ENCODE results near the gene SHC1. TPM values are rescaled to one million over a fixed set of nuclear protein-coding genes. Genes with fewer than 3 reads are reported as not detected.

SHC1 gene
- total and polyA plus RNA-seq, 4 donors = 26.4 to 99.2 (median 37.8) TPM

DNA sequence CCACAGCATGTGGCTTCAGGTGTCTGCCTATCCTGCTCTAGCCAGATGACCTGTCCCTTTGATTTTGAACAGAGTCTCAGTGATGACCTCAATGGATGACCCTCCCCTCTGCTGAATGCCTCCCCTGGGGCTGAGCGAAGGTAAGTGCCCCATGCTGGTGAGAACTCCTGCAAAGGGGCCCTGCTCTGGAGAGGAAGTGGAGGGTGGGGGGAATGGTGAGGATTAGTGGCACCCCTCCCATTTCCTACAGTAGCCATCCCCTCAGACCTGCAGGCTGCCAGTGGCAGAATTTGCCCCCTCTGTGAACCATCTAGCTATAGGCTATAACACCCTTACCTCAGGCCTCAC is 30.4 kb downstream of the SHC1 start:
- no peak overlapping the region for H3K4me3 ChIP-seq (ENCODE audit: low read depth, low read length)
- WGBS (ENCODE audit: insufficient coverage) = no CpG with 5 or more reads among the region's 1 CpG
- no peaks in the 10 kb centered on the region for H3K27me3 ChIP-seq (ENCODE audit: control insufficient read depth, insufficient read depth, low read length)
- DNase-seq (ENCODE audit: low read depth in 4 of 6, low spot score in 6 of 6) = no peak
- H3K4me1 ChIP-seq (ENCODE audit: control insufficient read depth, insufficient read depth, low read length) = peaks cover 62% of the 10 kb centered on the region
- no peak overlapping the region for H3K27ac ChIP-seq (ENCODE audit: low read depth, low read length)
- H3K9me3 ChIP-seq (ENCODE audit: control insufficient read depth, insufficient read depth, low read length) = no peaks in the 10 kb centered on the region
- peaks cover 5% of the 10 kb centered on the region for H3K36me3 ChIP-seq (ENCODE audit: control insufficient read depth, insufficient read depth, low read length)

DNA sequence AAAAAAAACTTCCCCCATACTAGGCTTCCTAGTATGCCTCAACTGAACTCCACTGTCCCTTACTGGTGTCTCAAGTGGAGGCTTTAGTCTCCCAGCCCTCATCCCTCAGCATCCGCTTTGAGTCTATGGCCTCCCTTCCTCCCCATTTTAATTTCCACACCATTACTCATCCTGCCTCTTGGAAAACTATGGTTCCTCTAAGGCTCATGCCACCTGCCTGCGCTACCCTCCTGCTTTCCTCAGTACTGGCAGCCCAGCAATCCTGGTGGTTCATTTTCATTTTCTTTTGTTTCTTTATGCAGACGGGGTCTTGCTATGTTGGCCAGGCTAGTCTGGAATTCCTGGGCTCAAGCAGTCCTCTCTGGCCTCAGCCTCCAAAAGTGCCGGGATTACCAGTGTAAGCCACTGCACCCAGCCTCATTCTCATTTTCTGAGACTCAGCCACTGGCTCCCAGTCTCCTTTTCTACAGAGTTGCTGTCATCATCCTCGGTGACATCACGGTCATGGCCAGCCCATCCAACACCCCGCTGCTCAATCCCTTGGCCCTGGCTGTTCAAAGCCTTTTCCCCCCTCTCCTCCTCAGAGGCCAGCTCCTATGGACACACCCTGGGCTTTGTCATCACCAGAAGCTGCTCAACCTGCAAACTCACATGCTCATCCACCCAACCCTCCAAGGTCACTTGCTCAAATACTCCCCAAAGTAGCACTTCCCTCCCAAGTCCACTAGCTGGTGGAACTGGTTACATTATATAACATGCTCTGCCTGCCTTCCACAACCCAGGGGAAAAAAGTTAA is 31.7 kb downstream of the SHC1 start:
- Histone ChIP-seq H3K4me3 (ENCODE audit: low read depth, low read length) (no peak overlapping the region), H3K36me3 (ENCODE audit: control insufficient read depth, insufficient read depth, low read length) (no peaks in the 10 kb centered on the region), H3K9me3 (ENCODE audit: control insufficient read depth, insufficient read depth, low read length) (no peaks in the 10 kb centered on the region), H3K27ac (ENCODE audit: low read depth, low read length) (no peak overlapping the region), H3K4me1 (ENCODE audit: control insufficient read depth, insufficient read depth, low read length) (peaks cover 49% of the 10 kb centered on the region), H3K27me3 (ENCODE audit: control insufficient read depth, insufficient read depth, low read length) (no peaks in the 10 kb centered on the region)
- 96% methylated on average over 7 of the region's 7 CpGs for WGBS (ENCODE audit: insufficient coverage)
- DNase-seq (ENCODE audit: low read depth in 4 of 6, low spot score in 6 of 6) = no peak

DNA sequence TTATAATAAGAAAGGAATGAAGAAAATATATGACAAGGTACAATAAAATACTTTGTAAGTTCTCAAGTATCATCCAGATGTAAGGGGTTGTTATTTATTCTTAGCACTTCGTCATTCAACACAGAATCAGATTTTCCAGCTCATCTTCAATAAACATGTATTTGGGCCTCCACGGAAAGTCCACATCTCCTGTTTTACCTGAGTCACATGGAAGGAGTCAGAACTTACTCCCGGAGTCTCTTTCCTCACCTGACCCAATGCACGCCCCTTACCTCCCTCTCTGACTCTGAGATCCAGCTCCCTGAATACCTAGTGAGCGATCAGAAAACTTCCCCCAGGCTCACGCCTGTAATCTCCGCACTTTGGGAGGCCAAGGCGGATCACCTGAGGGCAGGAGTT is 32.6 kb downstream of the SHC1 start:
- H3K9me3 ChIP-seq (ENCODE audit: control insufficient read depth, insufficient read depth, low read length) = no peaks in the 10 kb centered on the region
- H3K4me1 ChIP-seq (ENCODE audit: control insufficient read depth, insufficient read depth, low read length) = peaks cover 47% of the 10 kb centered on the region
- 94% methylated on average over 7 of the region's 8 CpGs for WGBS (ENCODE audit: insufficient coverage)
- H3K27ac ChIP-seq (ENCODE audit: low read depth, low read length) = peak overlapping the region; percentile 99
- peak overlapping the region; percentile 99 for H3K4me3 ChIP-seq (ENCODE audit: low read depth, low read length)
- no peaks in the 10 kb centered on the region for H3K36me3 ChIP-seq (ENCODE audit: control insufficient read depth, insufficient read depth, low read length)
- no peak for DNase-seq (ENCODE audit: low read depth in 4 of 6, low spot score in 6 of 6)
- H3K27me3 ChIP-seq (ENCODE audit: control insufficient read depth, insufficient read depth, low read length) = no peaks in the 10 kb centered on the region

DNA sequence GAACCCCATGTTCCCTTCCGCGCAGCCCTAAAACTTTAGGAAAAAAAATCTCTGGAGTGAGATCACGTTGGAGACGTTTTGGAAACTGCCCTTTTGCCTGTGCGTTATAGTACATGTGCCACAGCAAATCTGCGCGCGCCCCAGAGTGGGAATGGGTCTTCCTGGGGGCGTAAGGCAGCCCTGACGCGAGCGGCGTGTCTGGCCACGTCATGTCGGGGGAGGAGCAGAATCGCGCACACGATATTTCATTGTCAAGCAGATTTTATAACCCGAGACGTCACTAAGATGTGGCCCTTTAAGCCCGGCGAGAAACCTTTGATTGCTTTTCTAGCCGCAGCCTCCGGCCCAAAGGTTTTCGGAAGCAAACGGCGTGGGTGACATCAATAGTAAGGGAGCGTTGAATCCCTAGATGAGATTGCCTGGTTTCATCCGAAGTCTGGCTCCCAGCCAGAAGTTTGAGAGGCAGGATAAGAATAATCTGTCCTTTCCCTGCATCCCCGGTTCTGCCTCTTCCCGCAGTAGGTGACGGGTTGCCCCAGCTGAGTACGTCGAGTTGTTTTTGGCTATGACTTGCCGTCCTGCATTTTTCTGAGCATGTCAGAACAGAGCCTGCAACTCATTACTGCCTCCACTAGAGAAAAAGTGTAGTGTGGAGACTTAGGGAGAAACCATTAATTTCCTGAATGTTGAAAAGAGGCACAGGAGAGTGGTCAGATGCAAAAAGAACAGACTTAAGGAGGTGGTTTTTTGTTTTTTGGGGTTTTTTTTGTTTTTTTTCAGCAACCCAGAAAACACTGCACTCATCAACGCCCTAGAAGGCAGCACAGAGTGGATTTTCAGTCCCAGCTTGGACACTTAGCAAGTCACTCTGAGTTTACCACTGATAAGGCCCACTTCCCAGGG is 33.2 kb downstream of the SHC1 start:
- Histone ChIP-seq H3K9me3 (ENCODE audit: control insufficient read depth, insufficient read depth, low read length) (no peaks in the 10 kb centered on the region), H3K36me3 (ENCODE audit: control insufficient read depth, insufficient read depth, low read length) (no peaks in the 10 kb centered on the region), H3K27ac (ENCODE audit: low read depth, low read length) (peak overlapping the region; percentile 99), H3K4me1 (ENCODE audit: control insufficient read depth, insufficient read depth, low read length) (peaks cover 43% of the 10 kb centered on the region), H3K27me3 (ENCODE audit: control insufficient read depth, insufficient read depth, low read length) (no peaks in the 10 kb centered on the region), H3K4me3 (ENCODE audit: low read depth, low read length) (peak overlapping the region; percentile 99)
- peak; percentile 91 to 99 (median 95) for DNase-seq (ENCODE audit: low read depth in 4 of 6, low spot score in 6 of 6)
- WGBS (ENCODE audit: insufficient coverage) = 0% methylated on average over 34 of the region's 36 CpGs

DNA sequence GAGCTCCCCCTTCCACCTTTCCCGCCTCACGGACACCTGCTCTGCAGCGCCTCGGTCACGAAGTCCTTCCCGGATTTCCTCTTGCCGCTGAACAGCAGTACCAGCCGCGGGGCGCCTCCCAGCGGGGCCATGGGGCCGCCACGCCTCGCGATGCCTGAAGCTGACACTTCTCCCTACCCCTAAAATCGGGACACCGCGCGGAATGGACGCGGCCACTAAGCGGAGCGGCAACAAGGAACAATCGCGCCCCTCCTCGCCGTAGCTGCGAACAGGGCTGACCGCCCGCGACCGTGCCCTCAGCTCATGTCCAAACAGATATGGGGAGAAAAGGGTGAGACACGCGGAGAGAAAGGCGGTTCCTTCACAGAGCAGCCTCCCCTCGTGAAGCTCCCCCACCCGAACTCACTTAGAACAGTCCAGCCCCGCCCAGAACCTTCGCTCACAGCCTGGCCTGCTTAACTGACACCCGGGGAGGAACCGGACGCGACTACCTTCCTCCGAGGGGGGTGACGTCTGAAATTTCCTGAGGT is 33.9 kb downstream of the SHC1 start, which contains the start of gene PMVK:
Gene PMVK, minus strand, starts transcription at position 165 of the 530 bp plus-strand sequence. Its CDS starts 34 bp downstream, at position 131.
- Histone ChIP-seq H3K27ac (ENCODE audit: low read depth, low read length) (peak within 1 kb of the TSS; percentile 99), H3K4me3 (ENCODE audit: low read depth, low read length) (peak within 1 kb of the TSS; percentile 99), H3K9me3 (ENCODE audit: control insufficient read depth, insufficient read depth, low read length) (no peaks in the 10 kb centered on the region), H3K4me1 (ENCODE audit: control insufficient read depth, insufficient read depth, low read length) (peaks cover 35% of the 10 kb centered on the region), H3K27me3 (ENCODE audit: control insufficient read depth, insufficient read depth, low read length) (no peaks in the 10 kb centered on the region), H3K36me3 (ENCODE audit: control insufficient read depth, insufficient read depth, low read length) (peaks cover 5% of the 10 kb centered on the region)
- DNase-seq (ENCODE audit: low read depth in 4 of 6, low spot score in 6 of 6) = peak; percentile 91 to 99 (median 94)
- 0% methylated on average over 43 of the region's 45 CpGs for WGBS (ENCODE audit: insufficient coverage)

DNA sequence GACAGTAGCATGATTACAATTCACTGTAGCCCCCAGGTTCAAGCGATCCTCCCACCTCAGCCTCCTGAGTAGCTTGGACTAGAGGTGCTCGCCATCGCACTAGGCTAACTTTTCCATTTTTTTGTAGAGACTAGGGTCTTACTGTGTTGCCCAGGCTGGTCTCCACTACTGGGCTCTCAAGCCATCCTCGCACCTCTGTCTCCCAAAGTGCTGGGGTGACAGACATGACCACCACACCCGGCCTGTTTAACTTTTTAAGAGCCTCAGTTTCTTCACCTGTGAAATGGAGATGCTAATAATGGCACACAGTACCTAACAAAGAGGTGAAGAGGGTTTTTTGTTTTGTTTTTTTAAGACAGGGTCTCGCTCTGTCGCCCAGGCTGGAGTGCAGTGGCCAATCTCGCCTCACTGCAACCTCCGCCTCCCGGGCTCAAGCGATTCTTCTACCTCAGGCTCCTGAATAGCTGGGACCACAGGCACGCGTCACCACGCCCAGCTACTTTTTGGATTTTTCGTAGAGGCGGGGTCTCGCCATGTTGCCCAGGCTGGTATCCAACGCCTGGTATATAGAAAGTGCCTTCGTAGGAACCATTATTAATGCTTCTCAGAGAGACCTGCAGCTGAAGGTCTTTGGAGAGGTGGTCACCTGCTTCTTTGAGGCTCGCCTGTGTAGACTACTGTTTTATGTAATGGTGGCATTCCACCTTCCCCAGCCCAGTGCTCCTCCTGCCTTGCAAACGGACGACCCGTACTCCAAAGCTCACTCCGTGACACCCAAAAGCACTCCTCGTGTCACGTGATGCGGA is 34.6 kb downstream of the SHC1 start:
- Histone ChIP-seq H3K4me1 (ENCODE audit: control insufficient read depth, insufficient read depth, low read length) (peaks cover 29% of the 10 kb centered on the region), H3K4me3 (ENCODE audit: low read depth, low read length) (peak overlapping the region; percentile 99), H3K27ac (ENCODE audit: low read depth, low read length) (peak overlapping the region; percentile 99), H3K36me3 (ENCODE audit: control insufficient read depth, insufficient read depth, low read length) (peaks cover 5% of the 10 kb centered on the region), H3K9me3 (ENCODE audit: control insufficient read depth, insufficient read depth, low read length) (no peaks in the 10 kb centered on the region), H3K27me3 (ENCODE audit: control insufficient read depth, insufficient read depth, low read length) (no peaks in the 10 kb centered on the region)
- no peak for DNase-seq (ENCODE audit: low read depth in 4 of 6, low spot score in 6 of 6)
- WGBS (ENCODE audit: insufficient coverage) = 52% methylated on average over 20 of the region's 27 CpGs

DNA sequence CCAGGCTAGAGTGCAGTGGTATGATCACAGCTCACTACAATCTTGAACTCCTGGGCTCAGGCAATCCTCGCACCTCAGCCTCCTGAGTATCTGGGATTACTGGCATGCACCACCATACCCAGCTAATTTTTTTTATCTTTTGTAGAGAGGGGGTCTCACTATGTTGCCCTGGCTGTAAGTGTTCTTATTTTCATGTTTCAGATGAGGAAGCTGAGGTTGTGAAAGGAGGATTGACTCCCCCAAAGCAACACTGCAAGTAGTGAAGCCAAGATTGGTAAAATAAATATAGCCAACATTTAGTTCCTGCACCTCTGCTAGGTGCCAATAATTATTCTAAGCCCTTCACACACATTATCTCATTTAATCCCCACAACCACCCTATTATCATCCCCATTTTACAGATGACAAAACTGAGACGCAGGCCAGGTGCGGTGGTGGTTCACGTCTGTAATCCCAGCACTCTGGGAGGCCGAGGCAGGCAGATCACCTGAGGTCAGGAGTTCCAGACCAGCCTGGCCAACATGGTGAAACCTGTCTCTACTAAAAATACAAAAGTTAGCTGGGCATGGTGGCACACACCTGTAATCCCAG is 36.1 kb downstream of the SHC1 start:
- WGBS (ENCODE audit: insufficient coverage) = 98% methylated on average over 4 of the region's 5 CpGs
- no peak for DNase-seq (ENCODE audit: low read depth in 4 of 6, low spot score in 6 of 6)
- Histone ChIP-seq H3K9me3 (ENCODE audit: control insufficient read depth, insufficient read depth, low read length) (no peaks in the 10 kb centered on the region), H3K27me3 (ENCODE audit: control insufficient read depth, insufficient read depth, low read length) (no peaks in the 10 kb centered on the region), H3K27ac (ENCODE audit: low read depth, low read length) (no peak overlapping the region), H3K36me3 (ENCODE audit: control insufficient read depth, insufficient read depth, low read length) (peaks cover 17% of the 10 kb centered on the region), H3K4me3 (ENCODE audit: low read depth, low read length) (no peak overlapping the region), H3K4me1 (ENCODE audit: control insufficient read depth, insufficient read depth, low read length) (peaks cover 15% of the 10 kb centered on the region)

DNA sequence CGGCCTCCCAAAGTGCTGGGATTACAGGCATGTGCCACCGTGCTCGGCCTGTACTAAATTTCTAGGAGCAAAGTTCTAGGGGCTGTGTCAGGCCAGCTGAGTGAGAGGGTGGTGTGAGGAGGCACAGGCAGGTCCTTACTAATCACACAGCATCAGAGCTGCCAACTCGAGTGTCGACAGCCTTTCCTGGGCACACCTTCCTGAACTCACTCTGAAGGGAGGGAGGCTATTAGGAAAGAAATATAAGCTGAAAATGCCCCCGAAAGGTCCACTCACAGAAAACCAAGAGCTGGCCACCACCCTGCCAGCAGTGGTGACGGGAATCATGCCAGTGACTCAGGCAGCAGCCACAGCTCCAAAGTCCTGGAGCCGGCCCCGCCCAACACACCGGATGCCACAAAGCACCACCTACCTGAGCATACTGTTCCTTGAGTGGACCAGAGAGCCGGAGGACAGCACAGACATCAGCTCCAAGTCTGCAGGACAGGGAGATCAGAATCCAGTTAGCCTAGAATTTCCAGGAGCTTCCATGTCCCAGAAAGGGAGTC is 38.5 kb downstream of the SHC1 start:
- H3K4me3 ChIP-seq (ENCODE audit: low read depth, low read length) = no peak overlapping the region
- peaks cover 11% of the 10 kb centered on the region for H3K4me1 ChIP-seq (ENCODE audit: control insufficient read depth, insufficient read depth, low read length)
- H3K36me3 ChIP-seq (ENCODE audit: control insufficient read depth, insufficient read depth, low read length) = peaks cover 28% of the 10 kb centered on the region
- H3K27ac ChIP-seq (ENCODE audit: low read depth, low read length) = no peak overlapping the region
- 96% methylated on average over 7 of the region's 11 CpGs for WGBS (ENCODE audit: insufficient coverage)
- no peak for DNase-seq (ENCODE audit: low read depth in 4 of 6, low spot score in 6 of 6)
- H3K9me3 ChIP-seq (ENCODE audit: control insufficient read depth, insufficient read depth, low read length) = no peaks in the 10 kb centered on the region
- H3K27me3 ChIP-seq (ENCODE audit: control insufficient read depth, insufficient read depth, low read length) = no peaks in the 10 kb centered on the region

Measured in spinal cord (tissue), 10 donors.